Measurements from ENCODE around the gene WDR83.

WDR83 gene

GRCh38 chr19:12720296-12720695 is 53.7 kb downstream of the WDR83 start:
- DNase-seq = no peak

- no peak for DNase-seq
Measured at GRCh38 chr19:12720851-12721655, 54.4 kb downstream of the WDR83 start.

- DNase-seq = peak; percentile 58 to 73
Measured at GRCh38 chr19:12721656-12722565, 55.3 kb downstream of the WDR83 start.

- DNase-seq = peak; percentile 99 to 100
Measured at GRCh38 chr19:12722566-12723380, 56.2 kb downstream of the WDR83 start.

GRCh38 chr19:12723381-12723640 is 56.7 kb downstream of the WDR83 start:
- no peak for DNase-seq

- peak; percentile 66 to 86 for DNase-seq
Measured at GRCh38 chr19:12723641-12724426, 57.2 kb downstream of the WDR83 start, which contains the start of gene TNPO2. Gene TNPO2 (minus strand): TSS chr19:12723932. CDS start chr19:12720977, 2,955 bp downstream.

Data from NCI-H446 (cell line).